GM19023 (cell line): ENCODE data around the gene REPS2.
A peak's percentile ranks its signal among the peaks of the same experiment; 100 is the strongest.

Experiments used
- ATAC-seq: cut with Tn5 transposase; IDR thresholded peaks from one replicate; pipeline ENCODE4 v1.9.1; 2021; ENCODE audit warnings: mild to moderate bottlenecking, moderate library complexity; ENCODE audit not compliant: unreplicated experiment

The REPS2 gene

GRCh38 chrX:16946361-16946964 is at the start of gene REPS2:
TSS of gene REPS2 (plus strand) at chrX:16946658. CDS start at chrX:16946862, 204 bp downstream.
- ATAC-seq: peak; percentile 95

GRCh38 chrX:16897445-16897844 is 49.0 kb upstream of the REPS2 start:
- ATAC-seq: no peak

- ATAC-seq: no peak
These were observed 43.0 kb upstream of the REPS2 start for GRCh38 chrX:16903274-16904022.

GRCh38 chrX:16910376-16910775 is 36.1 kb upstream of the REPS2 start:
- ATAC-seq: no peak

GRCh38 chrX:16914058-16914457 is 32.4 kb upstream of the REPS2 start:
- ATAC-seq: no peak

GRCh38 chrX:16916561-16916960 is 29.9 kb upstream of the REPS2 start:
- no peak for ATAC-seq

GRCh38 chrX:16917120-16917519 is 29.3 kb upstream of the REPS2 start:
- ATAC-seq: no peak

- ATAC-seq: no peak
These were observed 27.5 kb upstream of the REPS2 start for GRCh38 chrX:16918979-16919378.

GRCh38 chrX:16920075-16920474 is 26.4 kb upstream of the REPS2 start:
- no peak for ATAC-seq

GRCh38 chrX:16923157-16923556 is 23.3 kb upstream of the REPS2 start:
- ATAC-seq: no peak

GRCh38 chrX:16924631-16925480 is 21.6 kb upstream of the REPS2 start:
- ATAC-seq: no peak

GRCh38 chrX:16930392-16930791 is 16.1 kb upstream of the REPS2 start:
- ATAC-seq: no peak

GRCh38 chrX:16931371-16931770 is 15.1 kb upstream of the REPS2 start:
- no peak for ATAC-seq

- ATAC-seq: no peak
These were observed 14.4 kb upstream of the REPS2 start for GRCh38 chrX:16931855-16932575.

- no peak for ATAC-seq
These were observed 12.3 kb upstream of the REPS2 start for GRCh38 chrX:16934185-16934584.

- ATAC-seq: peak; percentile 30
These were observed 609 bp downstream of the REPS2 start for GRCh38 chrX:16946971-16947562.

GRCh38 chrX:16950423-16950822 is 4.0 kb downstream of the REPS2 start:
- no peak for ATAC-seq

- ATAC-seq: no peak
These were observed 7.3 kb downstream of the REPS2 start for GRCh38 chrX:16953606-16954211.

GRCh38 chrX:16957751-16958150 is 11.3 kb downstream of the REPS2 start:
- no peak for ATAC-seq

- no peak for ATAC-seq
These were observed 11.9 kb downstream of the REPS2 start for GRCh38 chrX:16958356-16958755.
